GM19372 (cell line): ENCODE results near the gene CCNQ.

Experiments
- ATAC-seq: cut with Tn5 transposase; IDR thresholded peaks from one replicate; pipeline ENCODE4 v1.9.1; 2021; ENCODE audit warnings: mild to moderate bottlenecking, low read depth, moderate library complexity; ENCODE audit not compliant: unreplicated experiment

CCNQ gene

GRCh38 chrX:153637121-153638040 is 38.4 kb upstream of the CCNQ start:
- no peak for ATAC-seq

- ATAC-seq = no peak
These were observed 37.8 kb upstream of the CCNQ start for GRCh38 chrX:153636716-153637115.

- ATAC-seq = no peak
These were observed 37.1 kb upstream of the CCNQ start for GRCh38 chrX:153635788-153636668.

- ATAC-seq = no peak
These were observed 36.4 kb upstream of the CCNQ start for GRCh38 chrX:153635388-153635787.

- ATAC-seq = no peak
These were observed 35.9 kb upstream of the CCNQ start for GRCh38 chrX:153634832-153635231.

GRCh38 chrX:153634236-153634635 is 35.3 kb upstream of the CCNQ start:
- no peak for ATAC-seq

- no peak for ATAC-seq
These were observed 34.8 kb upstream of the CCNQ start for GRCh38 chrX:153633607-153634180.

GRCh38 chrX:153633048-153633447 is 34.1 kb upstream of the CCNQ start:
- no peak for ATAC-seq

- no peak for ATAC-seq
These were observed 33.6 kb upstream of the CCNQ start for GRCh38 chrX:153632595-153632946.

- ATAC-seq = no peak
These were observed 33.1 kb upstream of the CCNQ start for GRCh38 chrX:153631907-153632594.

GRCh38 chrX:153631346-153631745 is 32.4 kb upstream of the CCNQ start:
- ATAC-seq = no peak

GRCh38 chrX:153628665-153629064 is 29.7 kb upstream of the CCNQ start:
- no peak for ATAC-seq

- no peak for ATAC-seq
These were observed 29.2 kb upstream of the CCNQ start for GRCh38 chrX:153628129-153628528.

- no peak for ATAC-seq
These were observed 28.8 kb upstream of the CCNQ start for GRCh38 chrX:153627675-153628111.

- no peak for ATAC-seq
These were observed 28.1 kb upstream of the CCNQ start for GRCh38 chrX:153626863-153627674.

GRCh38 chrX:153626025-153626633 is 27.2 kb upstream of the CCNQ start:
- no peak for ATAC-seq

- no peak for ATAC-seq
These were observed 26.5 kb upstream of the CCNQ start for GRCh38 chrX:153625271-153626024.
